RWPE2 (cell line): ENCODE results near the gene DTNB.
"Not testable (repeated sequence)": the region's sequence is repeated elsewhere in the genome, so short reads cannot be mapped to it uniquely, and the experiment has no call there.

Experiments
- ATAC-seq: fragments of 200-7000 bp; cut with Tn5 transposase; 3 replicates; pipeline ENCODE4 v1.9.1; 2021; ENCODE audit warnings: low read depth
- DNase-seq: peaks from one replicate; pipeline ENCODE4 v3.0.0-alpha.2; 2020; ENCODE audit warnings: low spot score
- H3K27ac ChIP-seq: fragments of 450-650 bp; 2 replicates; pipeline ENCODE4 v1.5.1; 2017; ENCODE audit warnings: mild to moderate bottlenecking; ENCODE audit not compliant: poor library complexity, severe bottlenecking
- H3K27me3 ChIP-seq: fragments of 250-450 bp; sonication (Bioruptor Pico); 2 replicates; pipeline ENCODE4 v1.5.1; 2021; ENCODE audit warnings: mild to moderate bottlenecking, moderate library complexity; ENCODE audit not compliant: insufficient read depth, poor library complexity, severe bottlenecking
- H3K36me3 ChIP-seq: fragments of 250-450 bp; sonication (Bioruptor Pico); 2 replicates; pipeline ENCODE4 v1.5.1; 2020; ENCODE audit warnings: low read depth, mild to moderate bottlenecking, moderate library complexity
- H3K4me1 ChIP-seq: fragments of 250-450 bp; sonication (Bioruptor Pico); 2 replicates; pipeline ENCODE4 v1.5.1; 2021; ENCODE audit warnings: mild to moderate bottlenecking, moderate library complexity; ENCODE audit not compliant: insufficient read depth, poor library complexity, severe bottlenecking
- H3K4me3 ChIP-seq: fragments of 250-450 bp; sonication (Bioruptor Pico); 2 replicates; pipeline ENCODE4 v1.5.1; 2021; ENCODE audit warnings: mild to moderate bottlenecking, moderate library complexity; ENCODE audit not compliant: severe bottlenecking
- H3K9me3 ChIP-seq: fragments of 250-450 bp; sonication (Bioruptor Pico); 2 replicates; pipeline ENCODE4 v1.5.1; 2021; ENCODE audit warnings: mild to moderate bottlenecking, moderate library complexity; ENCODE audit not compliant: severe bottlenecking
- CTCF ChIP-seq: fragments of 450-650 bp; IDR thresholded peaks from one replicate; pipeline ENCODE4 v1.5.1; 2017; ENCODE audit warnings: mild to moderate bottlenecking, moderate library complexity; ENCODE audit not compliant: poor library complexity, severe bottlenecking

The DTNB gene

GRCh38 chr2:25671622-25672021 is 1.8 kb downstream of the DTNB start:
- no peak for ATAC-seq
- Histone ChIP-seq H3K4me1 (peaks cover 12% of the 10 kb centered on the region), H3K27me3 (no peaks in the 10 kb centered on the region), H3K36me3 (no peaks in the 10 kb centered on the region), H3K9me3 (no peaks in the 10 kb centered on the region), H3K4me3 (peak overlapping the region; percentile 76), H3K27ac (peak overlapping the region; percentile 83)
- no peak for TF ChIP-seq CTCF
- no peak for DNase-seq

- H3K36me3 ChIP-seq = no peaks in the 10 kb centered on the region
- no peaks in the 10 kb centered on the region for H3K9me3 ChIP-seq
- no peak for DNase-seq
These were observed 3.9 kb downstream of the DTNB start for GRCh38 chr2:25669520-25669919.

DNA sequence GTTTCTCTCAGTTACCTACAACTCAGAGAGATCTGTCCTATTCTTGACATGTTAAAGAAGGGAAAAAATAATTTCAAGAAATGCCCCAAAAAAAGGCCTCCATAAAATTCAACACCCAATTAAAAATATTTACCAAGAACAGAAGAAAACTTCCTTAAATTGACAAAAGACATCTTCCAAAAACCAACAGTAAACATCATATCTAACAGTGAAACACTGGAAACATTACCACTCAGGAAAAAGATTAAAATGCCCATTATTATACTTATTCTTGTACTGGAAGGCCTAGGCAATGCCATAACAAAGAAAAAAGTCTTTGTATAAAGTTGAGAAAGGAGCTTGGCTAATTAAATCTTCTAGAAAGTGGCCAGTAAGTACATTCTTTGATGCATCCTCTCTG is 7.2 kb downstream of the DTNB start:
- no peak for TF ChIP-seq CTCF
- Histone ChIP-seq H3K4me3 (no peak overlapping the region), H3K27ac (no peak overlapping the region), H3K9me3 (no peaks in the 10 kb centered on the region), H3K27me3 (no peaks in the 10 kb centered on the region), H3K4me1 (peaks cover 20% of the 10 kb centered on the region), H3K36me3 (no peaks in the 10 kb centered on the region)
- ATAC-seq = no peak
- DNase-seq = no peak

More at GRCh38 chr2:25669520-25669919, 3.9 kb downstream of the DTNB start:
- H3K27me3 ChIP-seq = no peaks in the 10 kb centered on the region
- no peak overlapping the region for H3K27ac ChIP-seq
- H3K4me3 ChIP-seq = no peak overlapping the region
- no peak for TF ChIP-seq CTCF
- ATAC-seq = no peak
- H3K4me1 ChIP-seq = peaks cover 20% of the 10 kb centered on the region

DNA sequence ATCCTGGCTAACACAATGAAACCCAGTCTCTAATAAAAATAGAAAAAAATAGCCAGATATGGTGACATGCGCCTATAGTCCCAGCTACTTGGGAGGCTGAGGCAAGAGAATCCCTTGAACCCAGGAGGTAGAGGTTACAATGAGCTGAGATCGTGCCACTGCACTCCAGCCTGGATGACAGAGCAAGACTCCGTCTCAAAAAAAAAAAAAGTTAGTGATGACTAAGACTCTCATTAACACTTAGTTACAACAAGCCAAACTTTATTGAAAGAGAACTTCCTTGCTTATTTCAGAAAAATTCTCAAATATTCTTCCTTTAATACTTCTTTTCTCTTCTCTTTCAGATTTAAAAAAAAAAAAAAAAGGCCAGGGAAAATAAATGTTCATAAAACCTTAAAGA is 7.9 kb downstream of the DTNB start:
- H3K36me3 ChIP-seq, H3K27me3 ChIP-seq, H3K9me3 ChIP-seq, DNase-seq, H3K4me3 ChIP-seq, ATAC-seq: not testable (repeated sequence)
- peak overlapping the region; percentile 30 for H3K27ac ChIP-seq
- peaks cover 15% of the 10 kb centered on the region for H3K4me1 ChIP-seq

DNA sequence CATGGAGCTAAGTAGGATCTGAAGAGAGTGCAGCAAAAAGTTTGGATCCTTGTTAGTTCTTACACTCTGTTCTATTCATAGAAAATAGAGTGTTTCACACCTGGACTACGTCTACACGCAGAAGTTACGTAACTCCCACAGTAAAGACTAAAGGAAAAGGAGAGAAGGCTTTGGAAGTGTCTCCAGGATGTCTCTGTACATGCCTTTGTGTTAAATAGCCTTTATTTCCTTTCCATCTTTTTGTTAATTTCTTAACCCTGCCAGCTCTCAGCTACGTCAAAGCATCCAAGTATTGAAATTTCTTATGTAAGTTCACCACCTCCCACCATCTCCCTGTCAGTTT is 8.4 kb downstream of the DTNB start:
- DNase-seq = no peak
- Histone ChIP-seq H3K9me3 (no peaks in the 10 kb centered on the region), H3K27ac (peak overlapping the region; percentile 30), H3K4me1 (peaks cover 15% of the 10 kb centered on the region), H3K36me3 (no peaks in the 10 kb centered on the region), H3K27me3 (no peaks in the 10 kb centered on the region), H3K4me3 (no peak overlapping the region)
- TF ChIP-seq CTCF = peak; percentile 40
- no peak; the same call in 2 of the 3 replicates for ATAC-seq
